Vagina (tissue), 2 donors: ENCODE results near the gene ARL5B.

Experiments used
- CTCF ChIP-seq, 3 experiments: fragments of 450-650 bp in 2 of 3; fragments of 200-600 bp in 1 of 3; sonication (generic) in 1 of 3; IDR thresholded peaks; one replicate each; pipeline ENCODE4 v1.5.1; 2017 to 2019; ENCODE audit warnings: antibody characterized with exemption in 3 of 3, mild to moderate bottlenecking in 2 of 3, moderate library complexity in 2 of 3
- POLR2A ChIP-seq, 2 donors: fragments of 450-650 bp; IDR thresholded peaks; one replicate each; pipeline ENCODE4 v1.6.1; 2017; ENCODE audit warnings: antibody characterized with exemption in 2 of 2, mild to moderate bottlenecking in 2 of 2, moderate library complexity in 2 of 2
- POLR2AphosphoS5 ChIP-seq, 2 donors: sonication (generic); formaldehyde crosslinking; IDR thresholded peaks; one replicate each; pipeline ENCODE4 v1.9.0; 2017; ENCODE audit warnings: antibody characterized with exemption in 2 of 2, mild to moderate bottlenecking in 2 of 2, low read depth in 1 of 2; ENCODE audit not compliant: insufficient read depth in 1 of 2

- TF ChIP-seq POLR2A (IDR thresholded peaks at IDR 0.05) (no peak), CTCF (IDR thresholded peaks at IDR 0.05) (no peak), POLR2AphosphoS5 (IDR thresholded peaks at IDR 0.05; ENCODE audit: insufficient read depth in 1 of 2, low read depth in 1 of 2) (no peak)
Observed at GRCh38 chr10:18721067-18721466, 61.8 kb downstream of the ARL5B start.
